ENCODE data around the gene SHOX. TPM values are rescaled to one million over a fixed set of nuclear protein-coding genes. Genes with fewer than 3 reads are reported as not detected.
A peak's percentile ranks its signal among the peaks of the same experiment; 100 is the strongest.

Gene SHOX
- total RNA-seq, 1 experiment from 2014 or later = 0.24 TPM

- no peak overlapping the region for H3K27ac ChIP-seq (ENCODE audit: insufficient read length, low read depth, low read length)
Measured at GRCh38 chrX:670645-671044, 40.1 kb downstream of the SHOX start.

More at GRCh38 chrX:670645-671044, 40.1 kb downstream of the SHOX start:
- no peaks in the 10 kb centered on the region for H3K9me3 ChIP-seq (ENCODE audit: control insufficient read depth, low read depth, low read length)
- H4K5ac ChIP-seq (ENCODE audit: insufficient read length, low read depth, low read length) = no peak overlapping the region
- no peak overlapping the region for H3K56ac ChIP-seq (ENCODE audit: insufficient read length, low read depth, low read length)
- H2AFZ ChIP-seq (ENCODE audit: low read length) = no peak overlapping the region
- no peak for TF ChIP-seq CTCF (conservative IDR thresholded peaks at IDR 0.05)
- H3T11ph ChIP-seq (ENCODE audit: low read length) = no peak overlapping the region
- Mint-ChIP-seq H3K27me3 (ENCODE audit: low read depth) (peaks cover 11% of the 10 kb centered on the region), H3K4me3 (no peak overlapping the region), H3K36me3 (ENCODE audit: insufficient read depth in 1 of 3, low read depth in 3 of 3) (peaks cover 2 to 5% (median 4%) of the 10 kb centered on the region in 3 experiments; a peak in 5 of 7 replicates), H3K9me3 (peaks cover 21% of the 10 kb centered on the region in 2 experiments), H3K27ac (peak overlapping the region in 1 of 3 experiments; percentile 68; a peak in 1 of 7 replicates), H3K4me1 (peaks cover 20 to 21% of the 10 kb centered on the region in 2 experiments)
- no peaks in the 10 kb centered on the region for H3K23me2 ChIP-seq (ENCODE audit: insufficient read length, low read depth, low read length, poor library complexity, severe bottlenecking)
- no peak overlapping the region for H3K18ac ChIP-seq (ENCODE audit: insufficient read length, low read depth, low read length)
- no CpG with 5 or more reads among the region's 13 CpGs for WGBS (ENCODE audit: extremely low coverage, insufficient read length, low lambda C conversion rate)
- H3K4me1 ChIP-seq (ENCODE audit: insufficient read depth, low read length) = peaks cover 5% of the 10 kb centered on the region; the same call in 1 of the 2 replicates
- no peaks in the 10 kb centered on the region for H4K20me1 ChIP-seq (ENCODE audit: control insufficient read depth, insufficient read depth, insufficient read length)
- H3K79me1 ChIP-seq (ENCODE audit: insufficient read depth, low read depth, low read length, poor library complexity, severe bottlenecking) = no peaks in the 10 kb centered on the region
- no peak overlapping the region for H3K4me2 ChIP-seq (ENCODE audit: insufficient read depth, insufficient read length, low read length)
- H4K8ac ChIP-seq (replicated peaks; ENCODE audit: insufficient read length, low read depth, low read length) = no peak overlapping the region
- DNase-seq = peak; percentile 44
- no peaks in the 10 kb centered on the region for H3K79me2 ChIP-seq (ENCODE audit: insufficient read depth, low read length)
- no peak overlapping the region for H2BK12ac ChIP-seq (ENCODE audit: insufficient read length, low read depth, low read length)
- H2AK5ac ChIP-seq (ENCODE audit: insufficient read length, low read length) = no peak overlapping the region
- no peak overlapping the region for H2BK20ac ChIP-seq (ENCODE audit: low read depth, low read length, poor library complexity, severe bottlenecking)
- no peak overlapping the region for H2BK15ac ChIP-seq (ENCODE audit: low read depth, low read length)
- no peak overlapping the region for H4K91ac ChIP-seq (ENCODE audit: insufficient read length, low read depth, low read length)
- H3K14ac ChIP-seq (ENCODE audit: insufficient read depth, low read length) = no peak overlapping the region
- H3K23ac ChIP-seq (ENCODE audit: insufficient read length, low read depth, low read length) = no peak overlapping the region
- no peak overlapping the region for H2BK5ac ChIP-seq (ENCODE audit: insufficient read length, low read length)
- no peak overlapping the region for H3K4ac ChIP-seq (ENCODE audit: low read depth, low read length)
- H3K9ac ChIP-seq (ENCODE audit: extremely low read depth, insufficient read length, low read length) = no peak overlapping the region
- H2BK120ac ChIP-seq (ENCODE audit: low read depth, low read length, poor library complexity, severe bottlenecking) = no peak overlapping the region
- H3K27me3 ChIP-seq (ENCODE audit: insufficient read depth, low read length) = no peaks in the 10 kb centered on the region
